Testis (tissue), 3 donors: ENCODE results near the gene FYCO1. TPM values are rescaled to one million over a fixed set of nuclear protein-coding genes. Genes with fewer than 3 reads are reported as not detected.

ENCODE experiments used
- DNase-seq: peaks from one replicate; pipeline ENCODE4 v3.0.0-alpha.2; 2019
- H3K27ac ChIP-seq, 2 donors: fragments of 200-600 bp; sonication (generic); one replicate each; pipeline ENCODE4 v1.5.1; 2019
- H3K27me3 ChIP-seq: fragments of 200-600 bp; sonication (generic); one replicate; pipeline ENCODE4 v1.5.1; 2019
- H3K36me3 ChIP-seq: fragments of 200-600 bp; sonication (generic); one replicate; pipeline ENCODE4 v1.5.1; 2017; ENCODE audit warnings: low read depth; ENCODE audit errors: missing control alignments
- H3K4me1 ChIP-seq: fragments of 200-600 bp; sonication (generic); one replicate; pipeline ENCODE4 v1.5.1; 2019
- H3K4me3 ChIP-seq, 2 donors: fragments of 200-600 bp; sonication (generic); one replicate each; pipeline ENCODE4 v1.5.1; 2017 to 2019
- H3K9me3 ChIP-seq: fragments of 200-600 bp; sonication (generic); one replicate; pipeline ENCODE4 v1.5.1; 2017
- CTCF ChIP-seq, 3 experiments: fragments of 450-650 bp in 2 of 3; fragments of 200-600 bp in 1 of 3; sonication (generic) in 1 of 3; IDR thresholded peaks; one replicate each; pipeline ENCODE4 v1.5.1; 2016 to 2019; ENCODE audit warnings: antibody characterized with exemption in 3 of 3, mild to moderate bottlenecking in 2 of 3, moderate library complexity in 1 of 3
- POLR2A ChIP-seq: fragments of 450-650 bp; IDR thresholded peaks from one replicate; pipeline ENCODE4 v1.6.1; 2017; ENCODE audit warnings: antibody characterized with exemption, mild to moderate bottlenecking, moderate library complexity
- WGBS, 2 donors: methylation state at CpG; one replicate each; pipeline ENCODE4 v1.1.5; 2018; 5-methylcytosine and 5-hydroxymethylcytosine counted together
- intact Hi-C: fragments of 100-400 bp; cut with DNase I; formaldehyde crosslinking; loops from one replicate; pipeline ENCODE4 v1.15.1; 2023; ENCODE audit warnings: low total_unique reads
- polyA plus RNA-seq: library from polyadenylated mRNA; stranded (reverse); fragments of 350-450 nt; fragmentation: Illumina TruSeq; extraction: RNeasy Lipid Tissue Mini Kit (QIAGEN cat#74804); gene quantifications from one replicate; pipeline ENCODE4 v1.2.3, GENCODE V29; 2014; ENCODE audit warnings: low read depth, low replicate concordance; ENCODE audit not compliant: insufficient read depth
- total RNA-seq, 2 donors: library from RNA; depleted of rRNA; stranded (reverse); fragments of >200 nt; gene quantifications; one replicate each; pipeline ENCODE4 v1.2.3, GENCODE V29; 2016

Gene FYCO1
- total and polyA plus RNA-seq, 3 donors from 2014 or later: 12.8 to 24.2 (median 21.7) TPM

DNA sequence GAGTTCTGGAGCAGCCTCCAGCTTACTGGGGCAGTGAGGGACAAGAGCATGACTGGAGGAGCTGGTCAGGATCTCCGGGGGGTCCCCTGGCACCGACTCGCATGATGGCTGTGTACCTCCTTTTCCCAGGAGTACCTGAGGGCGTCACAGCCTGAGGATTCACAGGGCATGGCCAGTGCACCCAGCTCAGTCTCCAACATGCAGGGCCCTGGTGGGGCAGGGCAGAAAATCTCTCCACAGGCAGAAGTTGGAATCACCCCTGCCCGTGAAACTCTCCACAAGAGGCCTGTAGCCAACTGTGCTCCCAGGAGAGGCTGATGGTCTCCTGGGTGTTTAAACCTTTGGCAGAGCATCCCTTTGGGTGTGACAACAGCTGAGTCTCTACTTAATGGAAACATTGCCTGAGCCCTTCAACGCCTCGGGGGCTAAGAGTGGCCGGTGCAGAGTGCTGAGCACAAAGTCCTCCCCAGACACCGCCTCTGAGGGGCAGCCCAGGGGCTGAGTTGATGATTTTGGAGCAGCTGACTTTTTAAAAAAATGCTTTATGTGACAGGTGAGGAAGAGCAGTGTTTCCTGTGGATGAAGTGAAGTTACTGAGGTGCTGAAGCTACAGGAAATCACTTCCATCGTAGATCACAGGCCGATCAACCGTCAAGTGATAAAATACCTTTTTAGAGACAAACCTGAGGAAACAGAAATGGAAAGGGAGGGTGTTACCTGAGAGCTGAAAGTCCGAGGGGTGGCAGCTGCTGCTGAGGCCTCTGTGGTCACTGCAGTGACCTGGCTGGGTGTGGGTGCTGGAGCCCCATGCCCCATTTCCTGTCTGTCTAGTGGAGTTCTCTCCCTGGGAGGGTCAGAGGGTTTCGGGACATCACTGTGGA, 74.2 kb downstream of the FYCO1 start:
- Histone ChIP-seq H3K4me3 (no peak overlapping the region), H3K9me3 (no peaks in the 10 kb centered on the region), H3K27ac (no peak overlapping the region), H3K27me3 (no peaks in the 10 kb centered on the region), H3K36me3 (no peaks in the 10 kb centered on the region), H3K4me1 (no peaks in the 10 kb centered on the region)
- no peak for DNase-seq
- WGBS, 2 donors: 81 to 94% methylated on average over 11 to 14 of the region's 14 CpGs
- intact Hi-C loops: no loop called here
- TF ChIP-seq CTCF (IDR thresholded peaks at IDR 0.05) (no peak), POLR2A (no peak)

GRCh38 chr3:45917146-45917898, 78.3 kb downstream of the FYCO1 start:
- H3K4me1 ChIP-seq: no peaks in the 10 kb centered on the region
- 67 to 71% methylated on average over 6 of the region's 6 CpGs for WGBS, 2 donors
- no peak for TF ChIP-seq POLR2A
- no peak for TF ChIP-seq CTCF (IDR thresholded peaks at IDR 0.05)
- no peaks in the 10 kb centered on the region for H3K36me3 ChIP-seq
- H3K27ac ChIP-seq: no peak overlapping the region
- intact Hi-C loops: no loop called here
- H3K27me3 ChIP-seq: no peaks in the 10 kb centered on the region
- no peak overlapping the region for H3K4me3 ChIP-seq
- H3K9me3 ChIP-seq: no peaks in the 10 kb centered on the region
- DNase-seq: no peak

GRCh38 chr3:45915518-45916231, 79.9 kb downstream of the FYCO1 start:
- H3K4me3 ChIP-seq: no peak overlapping the region
- intact Hi-C loops: no loop called here
- no peaks in the 10 kb centered on the region for H3K4me1 ChIP-seq
- DNase-seq: peak; percentile 22
- H3K9me3 ChIP-seq: no peaks in the 10 kb centered on the region
- no peak for TF ChIP-seq POLR2A
- TF ChIP-seq CTCF (IDR thresholded peaks at IDR 0.05): no peak
- H3K27me3 ChIP-seq: no peaks in the 10 kb centered on the region
- H3K36me3 ChIP-seq: no peaks in the 10 kb centered on the region
- WGBS, 2 donors: 57 to 59% methylated on average over 13 of the region's 13 CpGs
- H3K27ac ChIP-seq: no peak overlapping the region

GRCh38 chr3:45915059-45915439, 80.6 kb downstream of the FYCO1 start:
- TF ChIP-seq CTCF (IDR thresholded peaks at IDR 0.05): no peak
- no peak for TF ChIP-seq POLR2A
- no peaks in the 10 kb centered on the region for H3K36me3 ChIP-seq
- H3K9me3 ChIP-seq: no peaks in the 10 kb centered on the region
- 88 to 91% methylated on average over 7 to 9 of the region's 9 CpGs for WGBS, 2 donors
- no peaks in the 10 kb centered on the region for H3K27me3 ChIP-seq
- intact Hi-C loops: no loop called here
- no peaks in the 10 kb centered on the region for H3K4me1 ChIP-seq
- H3K27ac ChIP-seq: no peak overlapping the region
- H3K4me3 ChIP-seq: no peak overlapping the region
- DNase-seq: no peak
